Uterus (tissue), 2 donors: ENCODE measurements around the gene RPGR.

Source experiments
- POLR2A ChIP-seq, 2 donors: fragments of 450-650 bp; IDR thresholded peaks; one replicate each; pipeline ENCODE4 v1.6.1; 2016; ENCODE audit warnings: antibody characterized with exemption in 2 of 2, mild to moderate bottlenecking in 1 of 2, moderate library complexity in 1 of 2
- TF ChIP-seq, protein P1 (sequence below), 4 experiments: fragments of 200-600 bp in 2 of 4; fragments of 450-650 bp in 2 of 4; sonication (generic) in 2 of 4; IDR thresholded peaks; one replicate each; pipeline ENCODE4 v1.5.1; 2016 to 2019; ENCODE audit warnings: antibody characterized with exemption in 4 of 4, mild to moderate bottlenecking in 2 of 4, moderate library complexity in 1 of 4

DNA sequence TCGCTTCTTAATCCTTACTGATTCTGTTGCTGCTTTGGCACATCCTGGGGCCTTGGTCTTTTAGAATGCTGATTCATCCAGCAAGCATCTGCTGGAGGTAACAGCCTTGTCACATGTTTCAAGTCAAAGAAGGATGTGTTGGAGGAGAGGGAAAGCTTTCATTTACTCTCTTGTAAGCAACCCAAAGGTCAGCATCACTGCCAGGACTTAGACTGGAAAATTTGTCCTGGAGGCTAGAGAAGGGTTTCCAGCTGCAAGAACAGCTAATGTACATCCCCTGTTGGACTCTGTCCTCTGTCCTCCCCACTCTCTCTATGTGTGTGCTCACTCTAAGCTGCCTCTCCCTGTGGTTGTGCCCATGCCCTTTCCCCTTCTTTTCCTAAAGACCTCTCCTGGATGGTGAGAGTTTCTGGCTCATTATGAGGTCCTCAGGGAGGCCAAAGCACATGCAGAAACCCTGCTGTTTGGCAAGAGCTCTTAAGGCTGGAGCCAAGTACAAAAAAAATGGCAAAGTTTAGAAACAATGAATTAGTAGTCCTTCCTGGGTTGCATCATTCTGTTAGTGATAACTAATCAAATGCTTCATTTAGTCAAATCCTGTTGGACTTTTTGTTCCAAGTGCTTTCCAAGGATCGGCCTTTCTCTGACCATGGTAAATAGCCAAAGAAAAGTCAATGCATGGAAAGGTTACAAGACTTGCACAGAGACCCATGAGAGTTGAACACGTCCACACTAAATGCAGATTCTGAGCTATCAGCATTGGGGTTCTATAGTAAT, 93.2 kb downstream of the RPGR start:
- TF ChIP-seq, protein P1, sequence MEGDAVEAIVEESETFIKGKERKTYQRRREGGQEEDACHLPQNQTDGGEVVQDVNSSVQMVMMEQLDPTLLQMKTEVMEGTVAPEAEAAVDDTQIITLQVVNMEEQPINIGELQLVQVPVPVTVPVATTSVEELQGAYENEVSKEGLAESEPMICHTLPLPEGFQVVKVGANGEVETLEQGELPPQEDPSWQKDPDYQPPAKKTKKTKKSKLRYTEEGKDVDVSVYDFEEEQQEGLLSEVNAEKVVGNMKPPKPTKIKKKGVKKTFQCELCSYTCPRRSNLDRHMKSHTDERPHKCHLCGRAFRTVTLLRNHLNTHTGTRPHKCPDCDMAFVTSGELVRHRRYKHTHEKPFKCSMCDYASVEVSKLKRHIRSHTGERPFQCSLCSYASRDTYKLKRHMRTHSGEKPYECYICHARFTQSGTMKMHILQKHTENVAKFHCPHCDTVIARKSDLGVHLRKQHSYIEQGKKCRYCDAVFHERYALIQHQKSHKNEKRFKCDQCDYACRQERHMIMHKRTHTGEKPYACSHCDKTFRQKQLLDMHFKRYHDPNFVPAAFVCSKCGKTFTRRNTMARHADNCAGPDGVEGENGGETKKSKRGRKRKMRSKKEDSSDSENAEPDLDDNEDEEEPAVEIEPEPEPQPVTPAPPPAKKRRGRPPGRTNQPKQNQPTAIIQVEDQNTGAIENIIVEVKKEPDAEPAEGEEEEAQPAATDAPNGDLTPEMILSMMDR (IDR thresholded peaks at IDR 0.05): no peak
- TF ChIP-seq POLR2A (IDR thresholded peaks at IDR 0.05): no peak
